GM18505 (cell line): ENCODE measurements around the gene RDH12.

Source experiments
- ATAC-seq: cut with Tn5 transposase; IDR thresholded peaks from one replicate; pipeline ENCODE4 v1.9.1; 2021; ENCODE audit not compliant: unreplicated experiment
- POLR2A ChIP-seq: IDR thresholded peaks from 4 replicates; pipeline ENCODE4 v1.6.1; 2011; ENCODE audit warnings: borderline replicate concordance; ENCODE audit not compliant: insufficient read depth, insufficient read length; ENCODE audit errors: extremely low read depth

Gene RDH12

DNA sequence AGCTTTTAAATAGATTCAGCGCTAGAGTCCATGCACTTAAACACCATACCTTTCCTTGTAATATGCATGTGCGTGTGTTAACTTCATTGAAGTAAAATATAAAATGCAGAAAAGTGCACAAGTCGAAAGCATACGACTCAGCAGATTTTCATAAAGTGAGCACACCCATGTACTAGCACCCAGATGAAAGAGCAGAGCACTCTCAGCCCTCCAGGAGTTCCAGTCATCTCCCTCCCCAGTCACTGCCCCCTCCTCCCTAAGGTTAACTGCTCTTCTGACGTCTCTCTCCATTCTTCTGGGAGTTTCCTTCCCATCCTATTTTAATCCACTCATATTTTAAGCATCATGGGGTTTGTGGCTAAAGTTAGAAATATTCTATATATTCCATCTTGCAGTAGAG lies 20.2 kb downstream of the RDH12 start:
- ATAC-seq, result no peak

DNA sequence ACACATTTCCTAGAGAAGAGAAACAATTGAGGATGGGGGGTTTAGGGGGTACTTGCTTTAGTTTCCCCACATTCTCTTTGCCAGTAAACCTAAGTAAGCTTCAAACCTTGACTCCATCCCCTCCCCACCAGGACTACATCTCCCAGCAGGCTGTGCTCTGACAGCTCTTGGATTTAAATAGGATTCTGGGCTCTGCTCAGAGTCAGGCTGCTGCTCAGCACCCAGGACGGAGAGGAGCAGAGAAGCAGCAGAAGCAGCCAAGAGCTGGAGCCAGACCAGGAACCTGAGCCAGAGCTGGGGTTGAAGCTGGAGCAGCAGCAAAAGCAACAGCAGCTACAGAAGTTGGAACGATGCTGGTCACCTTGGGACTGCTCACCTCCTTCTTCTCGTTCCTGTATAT lies 20.6 kb downstream of the RDH12 start:
- TF ChIP-seq POLR2A, result no peak
- ATAC-seq, result no peak

More for the DNA sequence above, 20.2 kb downstream of the RDH12 start:
- no peak for TF ChIP-seq POLR2A

GRCh38 chr14:67725171-67725570 lies 23.5 kb downstream of the RDH12 start:
- no peak for ATAC-seq

DNA sequence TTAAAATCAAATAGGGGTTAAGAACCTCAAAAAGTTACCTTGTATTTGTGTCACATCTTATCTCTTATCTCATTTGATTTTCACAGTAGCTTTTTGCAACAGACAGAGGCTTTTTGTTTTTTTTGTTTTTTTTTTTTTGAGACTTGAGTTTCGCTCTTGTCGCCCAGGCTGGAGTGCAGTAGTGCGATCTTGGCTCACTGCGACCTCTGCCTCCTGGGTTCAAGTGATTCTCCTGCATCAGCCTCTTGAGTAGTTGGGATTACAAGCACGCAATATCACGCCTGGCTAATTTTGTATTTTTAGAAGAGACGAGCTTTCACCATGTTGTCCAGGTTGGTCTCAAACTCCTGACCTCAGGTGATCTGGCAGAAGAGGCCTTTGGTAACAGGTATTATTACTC lies 25.7 kb downstream of the RDH12 start:
- TF ChIP-seq POLR2A, result no peak

More at GRCh38 chr14:67725171-67725570, 23.5 kb downstream of the RDH12 start:
- no peak for TF ChIP-seq POLR2A

DNA sequence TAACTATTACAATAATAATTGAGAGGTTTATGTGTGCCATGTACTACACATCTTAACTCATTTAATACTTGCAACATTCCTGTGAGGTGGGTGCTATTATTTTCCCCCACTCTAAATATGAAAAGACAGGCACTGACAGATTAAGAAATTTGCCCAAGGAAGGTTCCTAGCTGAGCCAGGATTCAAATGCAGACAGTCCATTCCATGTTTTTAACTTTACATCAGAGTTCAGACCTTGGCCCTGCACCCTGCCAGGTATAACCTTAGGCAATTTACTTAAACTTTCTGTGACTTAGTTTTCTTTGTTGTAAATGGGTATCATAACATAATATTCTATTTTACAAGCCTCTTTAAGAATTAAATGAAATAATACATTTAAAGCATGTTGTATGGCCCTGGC lies 26.6 kb downstream of the RDH12 start:
- TF ChIP-seq POLR2A, result no peak
- no peak for ATAC-seq

More for the DNA sequence above, 25.7 kb downstream of the RDH12 start:
- no peak for ATAC-seq

DNA sequence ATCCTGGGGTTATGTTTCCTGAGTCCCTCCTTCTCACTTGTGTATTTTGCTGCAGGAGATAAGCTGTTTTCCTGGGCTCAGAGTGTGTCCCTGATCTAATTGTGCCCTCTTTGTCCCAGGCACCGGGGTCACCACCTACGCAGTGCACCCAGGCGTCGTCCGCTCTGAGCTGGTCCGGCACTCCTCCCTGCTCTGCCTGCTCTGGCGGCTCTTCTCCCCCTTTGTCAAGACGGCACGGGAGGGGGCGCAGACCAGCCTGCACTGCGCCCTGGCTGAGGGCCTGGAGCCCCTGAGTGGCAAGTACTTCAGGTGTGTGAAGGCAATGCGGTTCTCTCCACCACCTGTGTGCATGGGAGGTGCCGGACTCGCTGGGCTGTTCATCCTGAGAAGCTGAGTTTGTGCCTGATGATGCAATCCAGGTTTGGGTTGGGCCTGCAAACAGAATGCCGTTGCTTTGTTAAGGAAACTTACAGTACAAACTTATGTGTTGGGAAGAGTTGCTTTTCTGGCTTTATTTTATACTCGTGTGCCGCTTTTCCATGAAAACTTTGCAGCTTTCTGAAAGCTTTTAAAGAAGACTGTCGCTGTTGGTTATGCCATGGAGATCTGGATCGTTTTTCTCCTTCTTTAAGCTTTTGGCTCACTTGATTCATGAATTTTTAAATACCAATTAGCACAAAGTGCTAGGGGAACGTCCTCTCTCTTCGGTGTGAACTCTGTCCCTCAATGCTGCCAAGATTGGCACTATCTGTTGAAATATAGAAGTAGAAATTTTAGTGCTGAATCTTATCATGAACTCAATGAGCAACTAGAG lies 27.6 kb downstream of the RDH12 start:
- TF ChIP-seq POLR2A, result no peak
- no peak for ATAC-seq

- TF ChIP-seq POLR2A, result no peak
- no peak for ATAC-seq
Observed at GRCh38 chr14:67733616-67734015, 31.9 kb downstream of the RDH12 start.

DNA sequence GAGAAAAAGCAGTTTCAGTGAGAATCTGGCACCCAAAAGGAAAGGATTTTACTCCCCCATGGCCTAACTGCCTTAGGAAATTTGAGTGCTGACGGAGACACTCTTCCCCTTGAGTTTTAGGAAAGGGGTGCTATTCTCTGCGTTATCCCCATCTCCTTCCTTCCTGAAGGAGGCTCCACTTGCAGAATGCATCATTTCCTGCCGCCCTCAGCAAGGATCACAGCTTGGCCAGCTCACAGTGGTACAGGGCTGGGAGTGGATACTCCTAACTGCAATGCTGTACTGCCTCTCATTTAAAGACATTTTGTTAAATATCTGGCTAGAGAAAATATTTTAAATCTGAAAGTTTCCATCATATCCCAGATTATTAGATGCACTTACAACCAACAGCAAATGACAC lies 33.0 kb downstream of the RDH12 start:
- no peak for TF ChIP-seq POLR2A
- ATAC-seq, result no peak

- TF ChIP-seq POLR2A, result no peak
- no peak for ATAC-seq
Observed at GRCh38 chr14:67735336-67736147, 33.9 kb downstream of the RDH12 start.

DNA sequence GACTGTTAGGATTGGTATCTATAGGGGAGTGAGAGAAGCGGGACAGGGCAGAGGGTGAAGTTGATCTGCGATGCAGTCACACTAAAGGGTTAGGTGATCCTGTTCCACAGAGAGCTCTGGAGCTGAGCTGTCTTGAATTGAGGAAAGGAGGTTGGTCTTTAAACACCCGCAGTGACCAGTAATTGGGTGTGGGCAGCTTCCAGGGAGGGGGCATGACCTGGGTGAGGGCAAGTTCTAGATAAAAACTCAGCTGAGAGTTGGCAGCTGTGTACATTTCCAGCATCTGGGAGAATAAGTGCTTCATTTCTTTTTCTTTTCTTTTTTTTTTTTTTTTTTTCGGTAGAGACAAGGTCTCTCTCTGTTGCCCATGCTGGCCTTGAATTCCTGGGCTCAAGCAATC lies 35.1 kb downstream of the RDH12 start:
- ATAC-seq, result no peak
- no peak for TF ChIP-seq POLR2A

- TF ChIP-seq POLR2A, result no peak
- no peak for ATAC-seq
Observed at GRCh38 chr14:67738740-67739504, 37.2 kb downstream of the RDH12 start.

- ATAC-seq, result no peak
- no peak for TF ChIP-seq POLR2A
Observed at GRCh38 chr14:67744046-67744445, 42.4 kb downstream of the RDH12 start.

DNA sequence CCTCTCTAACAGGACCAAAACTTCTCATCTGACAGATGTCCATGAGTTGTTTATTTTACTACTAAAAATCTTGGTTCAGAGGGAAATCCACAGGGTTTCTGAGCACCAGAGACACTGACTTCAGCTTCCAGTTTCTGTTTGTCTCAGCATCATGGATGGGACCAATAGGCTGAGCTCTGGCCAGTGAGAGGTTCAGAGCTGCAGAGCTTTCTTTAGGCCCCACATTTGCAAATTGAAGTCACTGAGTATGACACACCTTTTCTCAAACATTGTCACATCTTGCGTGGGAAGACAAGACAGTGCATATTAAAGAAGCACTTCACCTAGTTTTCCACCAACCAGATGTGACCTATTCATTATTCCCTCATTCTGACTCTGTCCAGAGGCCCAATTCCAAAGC lies 45.2 kb downstream of the RDH12 start:
- no peak for TF ChIP-seq POLR2A
- no peak for ATAC-seq

GRCh38 chr14:67748312-67748711 lies 46.6 kb downstream of the RDH12 start:
- TF ChIP-seq POLR2A, result no peak
- ATAC-seq, result no peak
